Myocyte (in vitro differentiated cells): Measurements from ENCODE around the gene PDCD1. TPM values are rescaled to one million over a fixed set of nuclear protein-coding genes. Genes with fewer than 3 reads are reported as not detected.
"Not testable (repeated sequence)": the region's sequence is repeated elsewhere in the genome, so short reads cannot be mapped to it uniquely, and the experiment has no call there.

ENCODE experiments used
- DNase-seq: peaks from one replicate; pipeline ENCODE4 v3.0.0-alpha.2; 2012; ENCODE audit warnings: low read depth
- total RNA-seq: library from RNA; depleted of rRNA; stranded (reverse); fragments of >200 nt; gene quantifications from 2 replicates; pipeline ENCODE4 v1.2.3, GENCODE V29; 2014

The PDCD1 gene
- total RNA-seq, 1 donor from 2014 or later: not detected

GRCh38 chr2:241814643-241815476 lies 43.8 kb downstream of the PDCD1 start:
- DNase-seq: no peak

GRCh38 chr2:241814393-241814642 lies 44.4 kb downstream of the PDCD1 start:
- DNase-seq: no peak

- DNase-seq: no peak
Measured at GRCh38 chr2:241813644-241814392, 44.9 kb downstream of the PDCD1 start.

- peak; percentile 97 for DNase-seq
Measured at GRCh38 chr2:241812730-241813643, 45.7 kb downstream of the PDCD1 start.

GRCh38 chr2:241811952-241812729 lies 46.6 kb downstream of the PDCD1 start:
- no peak for DNase-seq

DNA sequence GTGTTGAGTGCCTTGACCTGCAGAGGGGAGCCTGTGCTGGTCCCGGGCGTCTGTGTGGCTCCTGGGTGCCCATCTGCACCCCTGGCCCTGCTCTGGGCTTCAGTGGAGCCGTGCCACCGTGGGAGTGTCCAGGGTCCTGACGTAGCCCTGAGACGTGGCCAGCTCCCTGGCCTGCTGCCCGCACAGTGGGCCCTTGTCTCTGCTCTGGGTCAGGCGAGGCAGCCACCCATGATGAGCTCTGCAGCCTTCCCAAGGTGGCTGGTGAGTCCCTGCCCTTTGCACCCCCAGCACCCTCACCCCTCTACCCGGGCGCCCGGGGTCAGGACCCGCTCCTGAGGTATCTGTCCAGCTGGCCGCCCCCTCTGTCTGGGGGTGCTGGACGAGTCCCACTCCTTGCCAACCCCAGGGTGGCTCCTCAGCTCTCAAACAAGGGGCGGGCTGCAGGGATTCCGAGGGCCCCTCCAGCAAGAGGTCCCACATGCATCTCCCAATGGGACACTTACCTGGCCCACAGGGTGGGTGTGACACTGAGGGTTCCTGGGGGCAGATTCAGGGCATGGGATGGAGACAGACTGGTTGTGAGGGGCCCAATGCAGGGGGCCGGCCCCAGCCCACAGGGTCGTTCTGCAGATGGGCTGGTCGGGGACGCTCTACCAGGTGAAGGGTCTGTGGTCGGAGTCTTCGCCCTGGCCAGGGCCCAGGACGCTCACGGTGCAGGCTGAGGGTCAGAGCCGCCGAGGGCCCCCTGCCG lies 47.3 kb downstream of the PDCD1 start:
- peak; percentile 63 for DNase-seq

DNA sequence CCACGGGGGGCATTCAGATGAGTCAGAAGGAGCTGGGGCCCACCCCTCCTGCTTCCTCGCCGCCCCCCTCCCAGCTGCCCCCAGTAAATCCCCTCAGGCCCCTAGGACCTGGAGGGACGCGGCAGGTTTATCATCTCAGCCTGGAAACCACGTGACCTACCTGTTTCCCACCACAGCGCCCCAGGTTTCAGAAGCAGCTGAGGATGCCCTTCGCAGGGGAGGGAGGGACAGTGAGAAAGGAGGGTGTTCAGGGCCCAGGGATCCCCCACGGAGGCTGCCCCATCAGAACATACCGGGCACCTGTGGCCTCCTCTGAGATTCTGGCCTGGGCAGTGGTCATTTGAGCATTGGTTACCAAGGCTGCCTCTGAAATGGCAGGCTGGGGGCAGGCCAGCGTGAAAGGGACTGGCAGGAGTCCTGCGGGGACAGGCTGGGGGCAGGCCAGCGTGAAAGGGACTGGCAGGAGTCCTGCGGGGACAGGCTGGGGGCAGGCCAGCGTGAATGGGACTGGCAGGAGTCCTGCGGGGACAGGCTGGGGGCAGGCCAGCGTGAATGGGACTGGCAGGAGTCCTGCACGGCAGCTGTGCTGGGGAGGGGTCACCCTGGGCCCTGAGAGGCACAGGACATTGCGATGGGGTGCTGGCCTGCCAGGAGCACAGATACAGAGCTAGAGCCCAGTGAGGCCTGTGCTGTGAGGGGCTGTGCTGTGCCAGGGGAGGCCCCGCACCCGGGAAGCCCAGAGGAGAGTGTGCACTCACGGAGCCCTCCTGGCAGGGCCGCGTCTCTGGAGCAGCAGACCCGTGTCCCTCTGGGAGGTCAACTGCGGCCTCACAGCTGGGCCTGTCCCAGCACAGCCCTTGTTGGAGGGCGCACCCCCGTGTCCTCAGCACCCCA lies 48.1 kb downstream of the PDCD1 start:
- DNase-seq: peak; percentile 51

- no peak for DNase-seq
Measured at GRCh38 chr2:241809383-241810306, 49.0 kb downstream of the PDCD1 start.

GRCh38 chr2:241808721-241809382 lies 49.8 kb downstream of the PDCD1 start, which contains the start of gene NEU4:
TSS of gene NEU4 (plus strand) at chr2:241809193. CDS start at chr2:241814485, 5,292 bp downstream.
- DNase-seq: peak; percentile 71

GRCh38 chr2:241808051-241808720 lies 50.5 kb downstream of the PDCD1 start:
- DNase-seq: peak; percentile 13

DNA sequence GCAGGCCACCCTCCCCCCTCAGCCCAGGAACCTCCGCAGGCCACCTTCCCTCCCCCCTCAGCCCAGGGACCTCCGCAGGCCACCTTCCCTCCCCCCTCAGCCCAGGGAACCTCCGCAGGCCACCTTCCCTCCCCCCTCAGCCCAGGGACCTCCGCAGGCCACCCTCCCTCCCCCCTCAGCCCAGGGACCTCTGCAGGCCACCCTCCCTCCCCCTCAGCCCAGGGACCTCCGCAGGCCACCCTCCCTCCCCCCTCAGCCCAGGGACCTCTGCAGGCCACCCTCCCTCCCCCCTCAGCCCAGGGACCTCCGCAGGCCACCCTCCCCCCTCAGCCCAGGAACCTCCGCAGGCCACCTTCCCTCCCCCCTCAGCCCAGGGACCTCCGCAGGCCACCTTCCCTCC lies 52.5 kb downstream of the PDCD1 start:
- not testable (repeated sequence) for DNase-seq

GRCh38 chr2:241804326-241805229 lies 54.1 kb downstream of the PDCD1 start:
- peak; percentile 20 for DNase-seq

DNA sequence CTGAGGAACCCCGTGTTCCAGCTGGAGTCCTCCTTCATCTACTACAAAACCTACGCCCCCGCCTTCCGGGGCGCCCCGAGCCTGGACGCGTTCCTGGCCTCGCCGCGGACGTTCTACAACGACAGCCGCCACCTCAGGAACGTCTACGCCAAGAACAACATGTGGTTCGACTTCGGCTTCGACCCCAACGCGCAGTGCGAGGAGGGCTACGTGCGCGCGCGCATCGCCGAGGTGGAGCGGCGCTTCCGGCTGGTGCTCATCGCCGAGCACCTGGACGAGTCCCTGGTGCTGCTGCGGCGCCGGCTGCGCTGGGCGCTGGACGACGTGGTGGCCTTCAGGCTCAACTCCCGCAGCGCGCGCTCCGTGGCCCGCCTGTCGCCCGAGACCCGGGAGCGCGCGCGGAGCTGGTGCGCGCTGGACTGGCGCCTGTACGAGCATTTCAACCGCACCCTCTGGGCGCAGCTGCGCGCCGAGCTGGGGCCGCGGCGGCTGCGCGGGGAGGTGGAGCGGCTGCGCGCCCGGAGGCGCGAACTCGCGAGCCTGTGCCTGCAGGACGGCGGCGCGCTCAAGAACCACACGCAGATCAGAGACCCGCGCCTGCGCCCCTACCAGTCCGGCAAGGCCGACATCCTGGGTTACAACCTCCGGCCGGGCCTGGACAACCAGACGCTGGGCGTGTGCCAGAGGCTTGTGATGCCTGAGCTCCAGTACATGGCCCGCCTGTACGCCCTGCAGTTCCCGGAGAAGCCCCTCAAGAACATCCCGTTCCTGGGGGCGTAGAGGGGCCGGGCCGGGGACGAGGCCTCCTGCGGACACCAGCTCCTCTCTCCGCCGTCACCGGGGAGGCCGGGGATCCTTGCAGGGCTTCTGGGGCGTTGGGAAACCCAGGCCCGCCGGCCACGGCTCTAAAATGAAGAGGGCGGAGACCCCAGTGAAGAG lies 55.0 kb downstream of the PDCD1 start:
- peak; percentile 65 for DNase-seq
